ENCODE data around the gene TBKBP1.
A peak's percentile ranks its signal among the peaks of the same experiment; 100 is the strongest.

TBKBP1 gene

GRCh38 chr17:47699536-47699840 is 5.5 kb downstream of the TBKBP1 start:
- no peak for DNase-seq (ENCODE audit: low spot score)

- no peak for DNase-seq (ENCODE audit: low spot score)
Measured at GRCh38 chr17:47700471-47701449, 6.8 kb downstream of the TBKBP1 start.

- DNase-seq (ENCODE audit: low spot score), result no peak
Measured at GRCh38 chr17:47701608-47702007, 7.6 kb downstream of the TBKBP1 start.

GRCh38 chr17:47702391-47702995 is 8.5 kb downstream of the TBKBP1 start:
- no peak for DNase-seq (ENCODE audit: low spot score)

- DNase-seq (ENCODE audit: low spot score), result no peak
Measured at GRCh38 chr17:47703191-47703591, 9.2 kb downstream of the TBKBP1 start.

GRCh38 chr17:47703671-47704070 is 9.7 kb downstream of the TBKBP1 start:
- DNase-seq (ENCODE audit: low spot score), result no peak

GRCh38 chr17:47704116-47704515 is 10.2 kb downstream of the TBKBP1 start:
- DNase-seq (ENCODE audit: low spot score), result no peak

- DNase-seq (ENCODE audit: low spot score), result no peak
Measured at GRCh38 chr17:47704736-47705135, 10.8 kb downstream of the TBKBP1 start.

- peak; percentile 28 for DNase-seq (ENCODE audit: low spot score)
Measured at GRCh38 chr17:47705536-47706530, 11.9 kb downstream of the TBKBP1 start.

GRCh38 chr17:47707056-47707804 is 13.3 kb downstream of the TBKBP1 start:
- DNase-seq (ENCODE audit: low spot score), result no peak

GRCh38 chr17:47707884-47708283 is 13.9 kb downstream of the TBKBP1 start:
- DNase-seq (ENCODE audit: low spot score), result no peak

- DNase-seq (ENCODE audit: low spot score), result no peak
Measured at GRCh38 chr17:47708312-47708863, 14.4 kb downstream of the TBKBP1 start.

GRCh38 chr17:47708864-47709541 is 15.0 kb downstream of the TBKBP1 start:
- no peak for DNase-seq (ENCODE audit: low spot score)

GRCh38 chr17:47709594-47709993 is 15.6 kb downstream of the TBKBP1 start:
- no peak for DNase-seq (ENCODE audit: low spot score)

GRCh38 chr17:47711366-47712099 is 17.6 kb downstream of the TBKBP1 start:
- DNase-seq (ENCODE audit: low spot score), result no peak

- no peak for DNase-seq (ENCODE audit: low spot score)
Measured at GRCh38 chr17:47712330-47713023, 18.5 kb downstream of the TBKBP1 start.

- no peak for DNase-seq (ENCODE audit: low spot score)
Measured at GRCh38 chr17:47713980-47714700, 20.2 kb downstream of the TBKBP1 start.

GRCh38 chr17:47714773-47715396 is 20.9 kb downstream of the TBKBP1 start:
- no peak for DNase-seq (ENCODE audit: low spot score)

Measured in CD4-positive, alpha-beta T cell treated with Interleukin-6 at 100 ng/mL for 8 hours (primary cell).